ENCODE data around the gene PHF12. TPM values are rescaled to one million over a fixed set of nuclear protein-coding genes. Genes with fewer than 3 reads are reported as not detected.
"Not testable (repeated sequence)": the region's sequence is repeated elsewhere in the genome, so short reads cannot be mapped to it uniquely, and the experiment has no call there.

PHF12 gene
- total RNA-seq, 2 donors from 2014 or later = 164 to 174 TPM

DNA sequence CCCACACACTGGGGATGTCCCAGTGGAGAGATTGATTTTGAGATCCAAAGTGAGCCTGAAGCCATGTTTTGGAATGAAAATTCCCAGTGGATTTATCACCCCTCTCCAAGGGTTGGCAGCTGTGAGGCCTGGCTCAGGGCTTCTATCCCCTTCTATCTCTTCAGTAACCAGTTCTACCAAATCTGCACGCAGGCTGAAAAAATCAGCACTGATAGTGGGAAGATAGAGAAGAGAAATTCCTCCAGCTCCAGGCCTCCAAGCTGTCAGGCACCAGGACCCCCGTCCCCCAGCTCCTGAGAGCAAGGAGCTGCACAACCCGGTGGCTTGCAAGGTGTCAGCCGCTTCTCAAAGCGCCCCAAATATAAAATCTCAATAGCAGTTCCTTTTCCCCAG, 54.8 kb downstream of the PHF12 start:
- ATAC-seq (no peak), DNase-seq (no peak)
- peak overlapping the region; percentile 98 for H3K27ac Mint-ChIP-seq
- H3K9me3 ChIP-seq (ENCODE audit: control insufficient read depth, low read length, poor library complexity, severe bottlenecking) = no peaks in the 10 kb centered on the region
- peaks cover 3% of the 10 kb centered on the region for H3K36me3 Mint-ChIP-seq (ENCODE audit: low read depth)
- H3K27me3 Mint-ChIP-seq = no peaks in the 10 kb centered on the region
- peaks cover 48% of the 10 kb centered on the region for H3K4me1 Mint-ChIP-seq
- peak overlapping the region; percentile 97 for H3K4me3 Mint-ChIP-seq

- ATAC-seq (no peak), DNase-seq (no peak)
- Mint-ChIP-seq H3K4me3 (peak overlapping the region; percentile 97), H3K4me1 (peaks cover 52% of the 10 kb centered on the region), H3K27ac (peak overlapping the region; percentile 98), H3K27me3 (no peaks in the 10 kb centered on the region), H3K36me3 (ENCODE audit: low read depth) (peaks cover 3% of the 10 kb centered on the region)
- H3K9me3 ChIP-seq (ENCODE audit: control insufficient read depth, low read length, poor library complexity, severe bottlenecking) = no peaks in the 10 kb centered on the region
Measured at GRCh38 chr17:28895794-28896447, 55.4 kb downstream of the PHF12 start.

DNA sequence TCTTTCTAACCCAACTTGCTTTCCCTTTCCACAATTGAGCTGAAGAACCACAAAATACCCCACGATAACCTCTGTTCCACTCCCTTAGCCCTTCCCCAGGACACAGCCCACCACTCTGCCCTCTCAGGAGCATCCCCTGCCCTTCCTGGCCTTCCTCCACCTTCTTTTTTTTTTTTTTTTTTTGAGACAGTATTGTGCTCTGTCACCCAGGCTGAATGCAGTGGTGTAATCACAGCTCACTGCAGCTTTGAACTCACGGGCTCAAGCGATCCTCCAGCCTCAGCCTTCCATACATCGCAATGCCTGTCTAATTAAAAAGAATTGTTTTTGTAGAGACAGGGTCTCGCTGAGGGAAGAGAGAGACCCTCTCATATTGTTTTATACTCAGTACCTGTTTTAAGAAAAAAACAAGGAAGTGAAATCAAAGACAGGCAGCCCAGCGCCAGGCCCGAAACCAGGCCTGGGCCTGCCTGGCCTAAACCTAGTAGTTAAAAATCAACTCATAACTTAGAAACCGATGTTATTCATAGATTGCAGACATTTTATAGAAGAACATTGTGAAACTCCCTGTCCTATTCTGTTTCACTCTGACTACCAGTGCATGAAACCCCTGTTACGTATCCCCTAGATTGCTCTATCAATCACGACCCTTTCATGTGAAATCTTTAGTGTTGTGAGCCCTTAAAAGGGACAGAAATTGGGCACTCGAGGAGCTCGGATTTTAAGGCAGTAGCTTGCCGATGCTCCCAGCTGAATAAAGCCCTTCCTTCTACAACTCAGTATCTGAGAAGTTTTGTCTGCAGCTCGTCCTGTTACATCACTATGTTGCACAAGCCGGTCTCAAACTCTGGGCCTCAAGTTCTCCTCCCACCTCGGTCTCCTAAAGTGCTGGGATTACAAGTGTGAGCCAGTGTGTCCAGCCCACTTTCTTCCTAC, 57.8 kb downstream of the PHF12 start:
- H3K36me3 Mint-ChIP-seq (ENCODE audit: low read depth); DNase-seq; H3K9me3 ChIP-seq (ENCODE audit: control insufficient read depth, low read length, poor library complexity, severe bottlenecking); H3K27me3 Mint-ChIP-seq: not testable (repeated sequence)
- peaks cover 46% of the 10 kb centered on the region for H3K4me1 Mint-ChIP-seq
- peak overlapping the region; percentile 90 for H3K4me3 Mint-ChIP-seq
- H3K27ac Mint-ChIP-seq = peak overlapping the region; percentile 100
- peak; percentile 48 for ATAC-seq

GRCh38 chr17:28892024-28892423, 59.3 kb downstream of the PHF12 start:
- Mint-ChIP-seq H3K4me3 (peak overlapping the region; percentile 28), H3K27me3 (no peaks in the 10 kb centered on the region), H3K27ac (peak overlapping the region; percentile 88), H3K36me3 (ENCODE audit: low read depth) (no peaks in the 10 kb centered on the region), H3K4me1 (peaks cover 38% of the 10 kb centered on the region)
- ATAC-seq = no peak
- no peaks in the 10 kb centered on the region for H3K9me3 ChIP-seq (ENCODE audit: control insufficient read depth, low read length, poor library complexity, severe bottlenecking)
- no peak for DNase-seq

DNA sequence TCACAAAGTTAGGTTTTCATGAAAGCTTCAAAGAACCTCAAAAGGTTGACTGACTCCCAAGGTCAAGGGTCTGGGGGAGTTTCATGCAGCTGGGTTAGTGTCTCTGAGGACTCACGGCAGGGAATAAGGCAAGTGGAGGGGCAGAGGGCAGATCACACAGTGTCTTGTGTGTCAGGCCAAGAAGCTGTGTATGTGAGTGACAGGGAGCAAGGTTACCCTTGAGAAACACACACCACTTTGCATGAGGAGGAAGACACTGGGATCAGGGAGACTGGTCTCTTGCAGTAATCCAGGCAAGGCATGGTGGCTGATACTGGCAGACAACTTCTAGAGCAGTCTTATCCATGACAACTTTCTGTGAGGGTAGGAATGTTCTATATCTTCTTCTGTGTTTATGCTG, 60.1 kb downstream of the PHF12 start:
- ATAC-seq = no peak

GRCh38 chr17:28889996-28890395, 61.3 kb downstream of the PHF12 start:
- H3K9me3 ChIP-seq (ENCODE audit: control insufficient read depth, low read length, poor library complexity, severe bottlenecking) = no peaks in the 10 kb centered on the region
- DNase-seq = no peak
- H3K4me1 Mint-ChIP-seq = peaks cover 30% of the 10 kb centered on the region
- H3K27me3 Mint-ChIP-seq = no peaks in the 10 kb centered on the region
- no peak for ATAC-seq
- H3K27ac Mint-ChIP-seq = peak overlapping the region; percentile 49
- H3K4me3 Mint-ChIP-seq = no peak overlapping the region
- peaks cover 1% of the 10 kb centered on the region for H3K36me3 Mint-ChIP-seq (ENCODE audit: low read depth)

More for the DNA sequence above, 60.1 kb downstream of the PHF12 start:
- peaks cover 35% of the 10 kb centered on the region for H3K4me1 Mint-ChIP-seq
- no peaks in the 10 kb centered on the region for H3K9me3 ChIP-seq (ENCODE audit: control insufficient read depth, low read length, poor library complexity, severe bottlenecking)
- H3K27ac Mint-ChIP-seq = peak overlapping the region; percentile 88
- DNase-seq = no peak
- no peaks in the 10 kb centered on the region for H3K36me3 Mint-ChIP-seq (ENCODE audit: low read depth)
- H3K27me3 Mint-ChIP-seq = no peaks in the 10 kb centered on the region
- no peak overlapping the region for H3K4me3 Mint-ChIP-seq

DNA sequence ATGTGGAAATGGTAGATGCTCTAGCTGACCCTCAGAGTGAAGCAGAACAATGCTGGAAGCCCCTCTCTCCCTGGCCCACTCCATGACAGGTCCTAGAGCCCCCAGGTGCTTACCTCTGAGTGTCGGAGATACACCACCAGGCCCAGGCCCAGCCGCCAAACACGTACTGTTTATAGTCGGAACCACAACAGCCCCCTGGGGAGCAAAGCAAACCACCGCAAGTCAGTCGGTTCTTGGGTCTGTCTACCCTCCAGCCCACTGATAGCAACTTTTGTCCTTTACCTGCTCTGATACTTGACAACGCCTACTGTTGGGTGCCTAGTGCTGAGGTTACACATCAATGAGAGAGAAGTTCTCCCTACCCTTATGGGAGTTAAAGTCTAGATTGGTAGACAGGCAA, 62.5 kb downstream of the PHF12 start:
- no peak for ATAC-seq
- H3K27ac Mint-ChIP-seq = no peak overlapping the region
- no peak for DNase-seq
- no peaks in the 10 kb centered on the region for H3K27me3 Mint-ChIP-seq
- H3K4me3 Mint-ChIP-seq = no peak overlapping the region
- peaks cover 31% of the 10 kb centered on the region for H3K4me1 Mint-ChIP-seq
- peaks cover 2% of the 10 kb centered on the region for H3K36me3 Mint-ChIP-seq (ENCODE audit: low read depth)
- no peaks in the 10 kb centered on the region for H3K9me3 ChIP-seq (ENCODE audit: control insufficient read depth, low read length, poor library complexity, severe bottlenecking)

DNA sequence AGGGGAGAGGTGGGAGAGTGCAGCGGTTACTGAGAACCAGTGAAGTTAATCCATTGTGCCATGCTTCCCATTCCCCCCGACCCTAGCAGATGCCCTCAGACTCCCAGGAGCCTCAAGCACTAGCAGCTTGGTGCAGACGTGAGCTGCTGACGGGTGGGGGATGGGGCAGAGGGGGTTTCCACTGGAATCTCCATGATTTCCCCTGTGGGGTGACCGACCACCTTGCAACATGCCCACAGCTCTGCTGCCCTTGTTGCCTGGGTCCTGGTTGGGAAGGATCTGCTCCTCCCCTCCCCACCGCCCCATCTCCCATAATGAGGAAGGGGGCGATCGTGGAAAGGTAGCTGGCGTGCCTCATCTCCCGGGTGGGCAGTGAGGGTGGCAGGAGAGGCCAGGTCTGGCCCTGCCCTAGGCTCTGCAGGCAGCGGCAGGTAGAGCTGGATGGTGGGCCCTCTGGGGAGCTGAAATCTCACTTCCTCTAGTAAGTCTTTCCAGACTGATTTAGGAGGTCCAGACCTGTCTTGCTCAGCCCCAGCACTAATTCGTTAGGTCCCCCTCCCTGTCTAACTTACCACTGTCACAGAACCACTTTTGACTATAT, 63.3 kb downstream of the PHF12 start:
- Mint-ChIP-seq H3K4me1 (peaks cover 23% of the 10 kb centered on the region), H3K36me3 (ENCODE audit: low read depth) (peaks cover 2% of the 10 kb centered on the region), H3K4me3 (no peak overlapping the region), H3K27ac (no peak overlapping the region), H3K27me3 (no peaks in the 10 kb centered on the region)
- ATAC-seq (no peak), DNase-seq (no peak)
- H3K9me3 ChIP-seq (ENCODE audit: control insufficient read depth, low read length, poor library complexity, severe bottlenecking) = no peaks in the 10 kb centered on the region

- peaks cover 11% of the 10 kb centered on the region for H3K4me1 Mint-ChIP-seq
- no peaks in the 10 kb centered on the region for H3K9me3 ChIP-seq (ENCODE audit: control insufficient read depth, low read length, poor library complexity, severe bottlenecking)
- H3K27ac Mint-ChIP-seq = peak overlapping the region; percentile 39
- ATAC-seq (no peak), DNase-seq (no peak)
- H3K27me3 Mint-ChIP-seq = no peaks in the 10 kb centered on the region
- H3K4me3 Mint-ChIP-seq = no peak overlapping the region
- peaks cover 4% of the 10 kb centered on the region for H3K36me3 Mint-ChIP-seq (ENCODE audit: low read depth)
Measured at GRCh38 chr17:28885951-28886350, 65.4 kb downstream of the PHF12 start.

GRCh38 chr17:28885363-28885762, 66.0 kb downstream of the PHF12 start:
- H3K9me3 ChIP-seq (ENCODE audit: control insufficient read depth, low read length, poor library complexity, severe bottlenecking) = no peaks in the 10 kb centered on the region
- peaks cover 4% of the 10 kb centered on the region for H3K36me3 Mint-ChIP-seq (ENCODE audit: low read depth)
- peaks cover 10% of the 10 kb centered on the region for H3K4me1 Mint-ChIP-seq
- no peaks in the 10 kb centered on the region for H3K27me3 Mint-ChIP-seq
- peak overlapping the region; percentile 21 for H3K27ac Mint-ChIP-seq
- H3K4me3 Mint-ChIP-seq = no peak overlapping the region
- no peak for ATAC-seq
- no peak for DNase-seq

- no peaks in the 10 kb centered on the region for H3K27me3 Mint-ChIP-seq
- H3K9me3 ChIP-seq (ENCODE audit: control insufficient read depth, low read length, poor library complexity, severe bottlenecking) = no peaks in the 10 kb centered on the region
- H3K4me1 Mint-ChIP-seq = peaks cover 10% of the 10 kb centered on the region
- ATAC-seq = no peak
- DNase-seq = no peak
- no peak overlapping the region for H3K4me3 Mint-ChIP-seq
- H3K27ac Mint-ChIP-seq = no peak overlapping the region
- H3K36me3 Mint-ChIP-seq (ENCODE audit: low read depth) = peaks cover 8% of the 10 kb centered on the region
Measured at GRCh38 chr17:28883967-28884702, 67.2 kb downstream of the PHF12 start.

DNA sequence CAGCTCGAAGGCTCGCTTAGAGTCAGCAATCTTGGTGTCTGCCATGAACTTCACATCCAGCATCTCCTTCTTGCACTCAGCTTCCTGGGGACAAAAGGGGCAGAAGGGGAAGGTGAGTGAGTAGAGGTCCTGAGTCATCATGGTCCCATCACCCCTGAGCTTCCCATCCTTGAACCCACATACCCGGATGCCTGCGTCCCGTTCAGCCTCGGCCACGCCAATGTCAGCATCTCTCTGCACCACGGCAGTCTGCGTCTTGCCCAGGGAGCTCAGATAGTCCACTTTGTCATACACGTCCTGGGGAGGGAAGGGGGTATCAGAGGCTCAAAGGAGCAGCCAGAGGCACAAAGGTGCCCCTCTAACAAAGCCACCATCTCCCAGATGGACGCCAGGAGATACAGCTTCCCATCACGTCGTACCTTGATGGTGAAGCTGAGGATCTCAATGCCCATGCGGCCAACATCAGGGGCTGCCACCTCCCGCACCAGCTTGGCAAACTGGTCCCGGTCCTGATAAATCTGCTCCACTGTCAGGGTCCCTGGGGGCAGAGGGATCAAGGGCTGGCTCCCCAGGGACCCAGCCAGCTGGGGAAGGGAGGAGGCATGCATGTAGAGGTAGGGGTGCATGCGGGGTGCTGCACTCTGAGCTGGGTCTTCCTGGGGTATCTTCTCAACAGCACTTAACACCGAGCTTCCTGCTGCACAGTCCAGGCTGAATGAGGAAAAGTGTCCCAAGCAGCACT, 69.0 kb downstream of the PHF12 start:
- no peaks in the 10 kb centered on the region for H3K27me3 Mint-ChIP-seq
- H3K36me3 Mint-ChIP-seq (ENCODE audit: low read depth) = peaks cover 14% of the 10 kb centered on the region
- H3K9me3 ChIP-seq (ENCODE audit: control insufficient read depth, low read length, poor library complexity, severe bottlenecking) = no peaks in the 10 kb centered on the region

More for the DNA sequence above, 69.0 kb downstream of the PHF12 start:
- Mint-ChIP-seq H3K27ac (no peak overlapping the region), H3K4me1 (peaks cover 13% of the 10 kb centered on the region), H3K4me3 (no peak overlapping the region)
- DNase-seq (no peak), ATAC-seq (no peak)
